Measurements from ENCODE around the gene ZC3HAV1. TPM values are rescaled to one million over a fixed set of nuclear protein-coding genes. Genes with fewer than 3 reads are reported as not detected.

Gene ZC3HAV1
- total and polyA plus RNA-seq, 9 of the 15 experiments (the other 6 are each of a cell fraction or from before 2014, with no cell fraction given): 11.9 to 40.5 (median 23.9) TPM

DNA sequence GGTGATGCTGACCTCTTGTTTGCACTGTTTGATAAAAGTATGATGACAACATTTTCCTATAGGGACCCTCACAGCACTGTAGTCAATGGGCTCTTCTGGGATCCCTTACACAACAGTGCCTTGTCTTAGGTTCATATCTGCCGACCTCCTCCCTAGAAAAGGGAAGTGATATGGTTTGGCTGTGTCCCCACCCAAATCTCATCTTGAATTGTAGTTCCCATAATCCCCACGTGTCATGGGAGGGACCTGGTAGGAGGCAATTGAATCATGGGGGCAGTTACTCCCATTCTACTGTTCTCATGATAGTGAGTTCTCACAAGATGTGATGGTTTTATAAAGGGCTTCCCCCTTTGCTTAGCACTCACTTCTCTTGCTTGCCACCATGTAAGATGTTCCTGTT is 23.1 kb downstream of the ZC3HAV1 start:
- H3K4me2 ChIP-seq (ENCODE audit: insufficient read depth, low read length): no peak overlapping the region
- in situ Hi-C loops (cut with MboI) (no loop called here), intact Hi-C loops (cut with micrococcal nuclease) (no loop called here)
- POLR2A ChIA-PET: interaction anchor here (0.8 to 0.9 kb wide), 2 partner anchors 9 to 19 kb away, joined by 3 read pairs; no protein-coding TSS in a partner anchor
- H3K9me3 ChIP-seq (replicated peaks; ENCODE audit: control insufficient read depth, insufficient read depth, low read depth, low read length): peaks cover 18% of the 10 kb centered on the region
- no peak overlapping the region for H3K9ac ChIP-seq (ENCODE audit: insufficient read depth in 1 of 2, low read depth in 2 of 2, low read length in 2 of 2)
- H3K36me3 ChIP-seq (ENCODE audit: control insufficient read depth, insufficient read depth, low read length): peaks cover 80% of the 10 kb centered on the region
- DNase-seq (ENCODE audit: extremely low read depth in 1 of 4, low spot score in 3 of 4) (no peak), ATAC-seq (no peak), FAIRE-seq (no peak)
- H3K4me3 ChIP-seq: no peak overlapping the region
- CTCF ChIA-PET (ENCODE audit: low intra/inter-chr PET ratio): no interaction called here
- BruUV-seq (replicated peaks): no TSS peak
- H3K27me3 ChIP-seq (ENCODE audit: control insufficient read depth in 2 of 2, insufficient read depth in 2 of 2, low read length in 2 of 2): no peaks in the 10 kb centered on the region
- H3K79me2 ChIP-seq (ENCODE audit: control insufficient read depth, insufficient read depth, low read length): peaks cover 16% of the 10 kb centered on the region; the same call in 1 of the 3 replicates
- no peak overlapping the region for H2AFZ ChIP-seq (ENCODE audit: low read depth, low read length)
- 0 out of 2 replicates have a peak, but pooled peaks cover 6% of the 10 kb centered on the region for H4K20me1 ChIP-seq (replicated peaks; ENCODE audit: control insufficient read depth, insufficient read depth, low read length)
- peaks cover 9 to 13% of the 10 kb centered on the region in 2 experiments for H3K4me1 ChIP-seq (replicated peaks in 1 of 2; ENCODE audit: control insufficient read depth in 2 of 2, insufficient read depth in 2 of 2, low read length in 2 of 2)
- peak; percentile 51 for TF ChIP-seq CC2D1A (IDR thresholded peaks at IDR 0.05)
- TF ChIP-seq, protein P1, sequence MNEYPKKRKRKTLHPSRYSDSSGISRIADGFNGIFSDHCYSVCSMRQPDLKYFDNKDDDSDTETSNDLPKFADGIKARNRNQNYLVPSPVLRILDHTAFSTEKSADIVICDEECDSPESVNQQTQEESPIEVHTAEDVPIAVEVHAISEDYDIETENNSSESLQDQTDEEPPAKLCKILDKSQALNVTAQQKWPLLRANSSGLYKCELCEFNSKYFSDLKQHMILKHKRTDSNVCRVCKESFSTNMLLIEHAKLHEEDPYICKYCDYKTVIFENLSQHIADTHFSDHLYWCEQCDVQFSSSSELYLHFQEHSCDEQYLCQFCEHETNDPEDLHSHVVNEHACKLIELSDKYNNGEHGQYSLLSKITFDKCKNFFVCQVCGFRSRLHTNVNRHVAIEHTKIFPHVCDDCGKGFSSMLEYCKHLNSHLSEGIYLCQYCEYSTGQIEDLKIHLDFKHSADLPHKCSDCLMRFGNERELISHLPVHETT (CRISPR knock-in tag; conservative IDR thresholded peaks at IDR 0.05 in 1 of 2, IDR thresholded peaks at IDR 0.05 in 1 of 2): no peak
- TF ChIP-seq TRIM24 (IDR thresholded peaks at IDR 0.05): peak in 1 of 2 experiments; percentile 34; a peak in 1 of 4 replicates
- TF ChIP-seq NFATC3 (IDR thresholded peaks at IDR 0.05): no peak
- peak; percentile 65 for TF ChIP-seq ZFP36 (IDR thresholded peaks at IDR 0.05; ENCODE audit: low read depth, low read length, partially characterized antibody)
- peak; percentile 85 for TF ChIP-seq SPI1 (IDR thresholded peaks at IDR 0.05; ENCODE audit: borderline replicate concordance, low read depth, low read length)
- TF ChIP-seq, protein P2, sequence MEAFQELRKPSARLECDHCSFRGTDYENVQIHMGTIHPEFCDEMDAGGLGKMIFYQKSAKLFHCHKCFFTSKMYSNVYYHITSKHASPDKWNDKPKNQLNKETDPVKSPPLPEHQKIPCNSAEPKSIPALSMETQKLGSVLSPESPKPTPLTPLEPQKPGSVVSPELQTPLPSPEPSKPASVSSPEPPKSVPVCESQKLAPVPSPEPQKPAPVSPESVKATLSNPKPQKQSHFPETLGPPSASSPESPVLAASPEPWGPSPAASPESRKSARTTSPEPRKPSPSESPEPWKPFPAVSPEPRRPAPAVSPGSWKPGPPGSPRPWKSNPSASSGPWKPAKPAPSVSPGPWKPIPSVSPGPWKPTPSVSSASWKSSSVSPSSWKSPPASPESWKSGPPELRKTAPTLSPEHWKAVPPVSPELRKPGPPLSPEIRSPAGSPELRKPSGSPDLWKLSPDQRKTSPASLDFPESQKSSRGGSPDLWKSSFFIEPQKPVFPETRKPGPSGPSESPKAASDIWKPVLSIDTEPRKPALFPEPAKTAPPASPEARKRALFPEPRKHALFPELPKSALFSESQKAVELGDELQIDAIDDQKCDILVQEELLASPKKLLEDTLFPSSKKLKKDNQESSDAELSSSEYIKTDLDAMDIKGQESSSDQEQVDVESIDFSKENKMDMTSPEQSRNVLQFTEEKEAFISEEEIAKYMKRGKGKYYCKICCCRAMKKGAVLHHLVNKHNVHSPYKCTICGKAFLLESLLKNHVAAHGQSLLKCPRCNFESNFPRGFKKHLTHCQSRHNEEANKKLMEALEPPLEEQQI (IDR thresholded peaks at IDR 0.05): peak; percentile 59
- H3K27ac ChIP-seq (ENCODE audit: extremely low read depth, low read depth, low read length): no peak overlapping the region
- WGBS (ENCODE audit: insufficient coverage, low coverage, missing lambda C conversion rate): 41% methylated on average over 2 of the region's 2 CpGs
- H3K9me1 ChIP-seq (ENCODE audit: control insufficient read depth, insufficient read depth, low read length): no peaks in the 10 kb centered on the region

Measured in K562 (cell line).